HAP-1 (cell line): ENCODE results near the gene SLC25A5.
"Not testable (repeated sequence)": the region's sequence is repeated elsewhere in the genome, so short reads cannot be mapped to it uniquely, and the experiment has no call there.

Experiments used
- DNase-seq, 2 experiments: peaks; one replicate each; pipeline ENCODE4 v3.0.0-alpha.2; 2016 to 2020; ENCODE audit warnings: low spot score in 2 of 2
- H3K27me3 ChIP-seq: fragments of 250-450 bp; sonication (Bioruptor Pico); 2 replicates; pipeline ENCODE4 v1.5.1; 2020; ENCODE audit warnings: low read depth, mild to moderate bottlenecking, moderate library complexity
- H3K36me3 ChIP-seq: fragments of 250-450 bp; sonication (Bioruptor Pico); replicated peaks from 2 replicates; pipeline ENCODE4 v1.5.1; 2020; ENCODE audit warnings: mild to moderate bottlenecking
- H3K4me1 ChIP-seq: fragments of 250-450 bp; sonication (Bioruptor Pico); 2 replicates; pipeline ENCODE4 v1.5.1; 2020; ENCODE audit warnings: mild to moderate bottlenecking
- H3K4me3 ChIP-seq: fragments of 250-450 bp; sonication (Bioruptor Pico); 2 replicates; pipeline ENCODE4 v1.5.1; 2020; ENCODE audit warnings: mild to moderate bottlenecking, moderate library complexity
- H3K9me3 ChIP-seq: fragments of 250-450 bp; sonication (Bioruptor Pico); 2 replicates; pipeline ENCODE4 v1.5.1; 2020; ENCODE audit warnings: mild to moderate bottlenecking, moderate library complexity
- in situ Hi-C: fragments of 300-500 bp; cut with MboI; formaldehyde crosslinking; loops from 3 replicates; pipeline ENCODE4 v1.14.3; 2020; ENCODE audit warnings: low sequenced_read_pairs, inconsistent platforms, mixed read lengths

Gene SLC25A5

DNA sequence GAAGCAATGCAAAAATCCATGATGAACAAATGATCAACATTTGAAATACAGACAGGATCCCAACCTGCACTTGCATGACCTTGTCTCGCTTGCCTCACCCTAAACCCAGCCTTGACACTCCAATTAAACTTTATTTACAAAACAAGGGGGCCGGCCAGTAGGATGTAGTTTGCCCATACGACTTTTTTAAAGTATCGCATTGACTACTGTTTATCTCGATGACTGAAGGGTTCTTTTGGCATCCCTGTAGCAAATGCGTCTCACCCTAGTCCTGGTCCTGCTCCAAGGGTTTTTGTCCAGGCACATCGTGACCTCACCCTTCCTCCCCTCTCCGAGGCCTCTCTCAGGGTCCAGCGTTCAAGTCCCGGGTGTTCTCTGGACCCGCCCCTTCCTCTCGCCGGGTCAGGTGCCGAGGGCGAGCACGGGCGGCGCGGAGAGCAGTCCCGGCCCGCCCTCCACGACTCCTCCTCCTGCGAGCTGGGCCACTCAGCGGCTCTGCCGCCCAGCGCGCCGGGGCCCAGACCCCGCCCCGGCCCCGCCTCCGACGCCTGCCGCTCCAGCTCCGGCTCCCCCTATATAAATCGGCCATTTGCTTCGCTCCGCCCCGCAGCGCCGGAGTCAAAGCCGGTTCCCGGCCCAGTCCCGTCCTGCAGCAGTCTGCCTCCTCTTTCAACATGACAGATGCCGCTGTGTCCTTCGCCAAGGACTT is at the start of gene SLC25A5:
Gene SLC25A5 (plus strand): TSS at position 603 of the 709 bp plus-strand sequence. CDS start 72 bp downstream, at position 675.
- H3K4me3 ChIP-seq: peak within 1 kb of the TSS; percentile 95
- peaks cover 13% of the 10 kb centered on the region for H3K4me1 ChIP-seq
- H3K36me3 ChIP-seq: peaks cover 34% of the 10 kb centered on the region
- no peaks in the 10 kb centered on the region for H3K27me3 ChIP-seq
- in situ Hi-C loops: no loop called here
- peak; percentile 89 to 96 for DNase-seq
- no peaks in the 10 kb centered on the region for H3K9me3 ChIP-seq

DNA sequence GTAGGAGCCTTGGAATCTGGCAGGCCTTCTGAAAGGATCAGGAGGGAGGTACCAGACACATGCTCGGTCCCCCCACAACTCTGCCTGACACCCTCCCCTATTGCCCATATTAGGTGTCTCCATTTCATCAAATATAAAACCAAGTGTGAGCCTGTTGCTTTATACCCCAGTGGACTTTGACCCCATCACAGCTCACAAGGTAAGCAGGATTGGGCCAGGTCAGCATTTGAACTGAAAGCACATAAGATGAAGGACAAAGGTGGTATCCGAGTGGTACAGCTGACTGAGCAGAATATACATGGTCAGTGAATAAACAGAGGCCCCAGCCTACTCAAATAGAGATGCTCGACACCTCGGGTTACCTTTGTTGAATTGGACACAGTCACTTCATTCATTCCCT is 49.1 kb upstream of the SLC25A5 start:
- no peaks in the 10 kb centered on the region for H3K9me3 ChIP-seq
- in situ Hi-C loops: no loop called here
- H3K36me3 ChIP-seq: peaks cover 17% of the 10 kb centered on the region
- H3K4me1 ChIP-seq: peaks cover 14% of the 10 kb centered on the region
- no peak for DNase-seq
- H3K27me3 ChIP-seq: no peaks in the 10 kb centered on the region
- H3K4me3 ChIP-seq: no peak overlapping the region

DNA sequence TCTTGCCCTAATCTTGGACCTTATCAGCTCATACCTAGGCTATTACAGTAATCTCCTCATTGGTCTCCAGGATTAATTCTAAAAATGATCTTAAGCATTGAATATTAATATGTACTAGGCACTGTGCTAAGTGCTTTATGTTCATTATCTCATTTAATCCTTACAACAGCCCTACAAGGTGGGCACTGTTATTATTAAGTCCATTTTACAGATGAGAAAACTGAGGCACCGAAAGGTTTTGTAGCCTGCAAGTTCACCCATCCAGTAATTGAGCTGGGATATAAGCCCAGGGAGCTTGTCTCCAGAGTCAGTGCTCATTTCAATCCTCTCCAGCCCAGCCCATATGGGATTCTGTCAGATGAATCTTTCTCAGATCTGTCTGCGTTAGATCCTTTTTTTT is 48.3 kb upstream of the SLC25A5 start:
- Histone ChIP-seq H3K4me3 (no peak overlapping the region), H3K36me3 (peaks cover 15% of the 10 kb centered on the region), H3K4me1 (peaks cover 14% of the 10 kb centered on the region), H3K9me3 (no peaks in the 10 kb centered on the region), H3K27me3 (no peaks in the 10 kb centered on the region)
- no peak for DNase-seq
- in situ Hi-C loops: no loop called here

DNA sequence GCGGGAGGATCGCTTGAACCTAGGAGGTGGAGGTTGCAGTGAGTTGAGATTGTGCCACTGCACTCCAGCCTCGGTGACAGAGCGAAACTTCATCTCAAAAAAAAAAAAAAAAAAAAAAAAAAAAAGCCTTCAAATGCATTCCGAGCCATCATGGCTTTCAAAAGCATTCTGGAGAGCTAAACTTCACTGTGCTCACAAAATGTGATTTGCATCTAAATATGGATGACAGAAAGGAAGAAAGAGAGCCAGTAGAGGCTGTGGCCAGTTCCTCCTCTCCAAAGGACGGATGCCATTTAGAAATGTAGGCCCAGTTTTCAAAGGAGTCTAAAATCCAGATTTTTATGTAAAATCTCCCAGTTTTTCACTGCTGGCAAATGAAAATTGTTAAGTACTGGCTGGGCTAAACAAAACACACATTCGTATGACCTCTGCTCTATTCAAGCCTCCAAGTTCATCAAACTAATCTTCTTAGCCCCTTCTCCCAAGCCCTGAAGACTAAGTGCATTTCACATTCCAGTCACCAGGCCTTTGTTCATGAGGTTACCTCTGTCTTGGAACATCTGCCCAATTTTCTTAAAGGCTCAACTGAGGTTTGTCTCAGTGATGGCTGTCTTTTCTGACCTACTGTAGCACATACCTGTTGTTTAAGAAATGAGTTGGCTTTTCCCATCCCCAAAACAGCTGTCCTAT is 47.1 kb upstream of the SLC25A5 start:
- Histone ChIP-seq H3K4me3 (no peak overlapping the region), H3K9me3 (no peaks in the 10 kb centered on the region), H3K36me3 (peaks cover 15% of the 10 kb centered on the region), H3K27me3 (no peaks in the 10 kb centered on the region), H3K4me1 (peaks cover 14% of the 10 kb centered on the region)
- peak; percentile 52 to 71 for DNase-seq
- in situ Hi-C loops: no loop called here

DNA sequence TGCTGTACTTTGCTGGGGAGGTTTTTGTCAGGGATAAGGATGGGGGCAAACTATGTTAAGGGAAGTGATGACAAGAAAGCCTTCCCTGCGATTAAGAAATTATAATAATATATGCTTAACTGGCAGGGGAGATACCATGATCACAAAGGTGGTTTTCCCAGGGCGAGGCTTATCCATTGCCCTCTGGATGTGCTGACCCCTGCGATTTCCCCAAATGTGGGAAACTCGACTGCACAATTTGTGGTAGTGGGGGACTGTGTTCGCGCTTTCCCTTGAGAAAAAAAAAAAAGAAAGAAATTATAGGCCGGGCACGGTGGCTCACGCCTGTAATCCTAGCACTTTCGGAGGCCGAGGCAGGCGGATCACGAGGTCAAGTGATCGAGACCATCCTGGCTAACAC is 44.6 kb upstream of the SLC25A5 start:
- no peaks in the 10 kb centered on the region for H3K27me3 ChIP-seq
- peaks cover 14% of the 10 kb centered on the region for H3K4me1 ChIP-seq
- no peak overlapping the region for H3K4me3 ChIP-seq
- H3K36me3 ChIP-seq: peaks cover 15% of the 10 kb centered on the region
- in situ Hi-C loops: no loop called here
- H3K9me3 ChIP-seq: no peaks in the 10 kb centered on the region
- no peak for DNase-seq

DNA sequence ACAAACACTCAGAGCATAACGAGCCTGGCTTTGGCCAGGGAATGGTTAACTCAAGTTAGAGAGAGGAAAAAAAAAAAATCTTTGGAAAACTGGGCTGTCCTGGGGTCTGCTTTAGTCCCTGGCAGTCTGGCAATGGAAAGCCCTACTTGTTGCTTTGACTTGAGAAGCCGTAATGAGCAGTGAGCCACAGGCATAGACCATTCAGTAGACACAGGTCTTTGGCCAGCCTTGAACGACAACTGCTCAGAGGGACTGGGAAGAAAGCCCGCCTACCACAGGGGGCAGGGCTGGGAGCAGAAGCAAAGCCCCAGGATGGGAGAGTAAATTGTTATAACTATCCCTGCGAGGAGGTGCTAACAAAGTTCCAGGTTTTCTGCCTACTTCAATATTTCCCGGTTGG is 43.2 kb upstream of the SLC25A5 start:
- no peak overlapping the region for H3K4me3 ChIP-seq
- peaks cover 19% of the 10 kb centered on the region for H3K4me1 ChIP-seq
- peaks cover 11% of the 10 kb centered on the region for H3K36me3 ChIP-seq
- H3K27me3 ChIP-seq: no peaks in the 10 kb centered on the region
- in situ Hi-C loops: no loop called here
- no peaks in the 10 kb centered on the region for H3K9me3 ChIP-seq
- DNase-seq: no peak

DNA sequence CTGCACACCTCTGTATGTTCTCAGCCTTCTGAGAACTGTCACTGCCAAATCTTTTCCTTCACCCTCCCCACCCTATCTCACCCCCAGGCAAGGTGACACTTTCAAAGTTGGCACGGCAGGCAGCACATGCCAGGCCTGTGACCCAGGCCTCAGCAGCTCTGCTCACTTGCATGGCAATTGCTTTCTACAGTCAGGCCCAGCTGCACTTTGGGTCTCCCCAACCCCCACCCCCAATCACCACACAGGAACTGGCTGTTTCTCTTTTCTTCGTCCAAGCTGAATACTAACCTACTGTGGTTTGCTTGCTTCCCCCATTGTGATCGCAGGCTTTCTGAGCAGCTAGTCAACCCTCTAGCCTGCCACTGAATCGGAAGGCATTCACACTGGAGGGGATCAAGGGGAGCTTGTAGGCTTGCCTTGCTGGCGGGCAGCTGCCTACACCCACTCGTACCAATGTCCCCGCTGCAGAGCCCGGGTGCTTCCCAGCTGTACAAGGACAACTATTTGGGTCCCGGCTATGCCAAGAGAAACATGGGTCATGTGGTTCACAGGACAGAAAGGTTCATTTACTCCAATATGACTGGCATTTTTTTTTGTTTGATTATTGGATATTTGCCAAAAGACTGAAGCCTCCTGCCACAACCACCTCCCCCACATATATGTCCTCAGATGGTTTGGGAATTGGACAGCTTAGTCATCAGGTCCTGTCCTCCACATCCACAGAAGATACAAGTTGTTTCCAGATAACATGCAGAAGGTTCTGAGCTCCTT is 41.0 kb upstream of the SLC25A5 start:
- Histone ChIP-seq H3K4me3 (no peak overlapping the region), H3K4me1 (peaks cover 5% of the 10 kb centered on the region; the same call in 1 of the 2 replicates), H3K36me3 (peaks cover 10% of the 10 kb centered on the region), H3K9me3 (no peaks in the 10 kb centered on the region), H3K27me3 (no peaks in the 10 kb centered on the region)
- no peak for DNase-seq
- in situ Hi-C loops: no loop called here

DNA sequence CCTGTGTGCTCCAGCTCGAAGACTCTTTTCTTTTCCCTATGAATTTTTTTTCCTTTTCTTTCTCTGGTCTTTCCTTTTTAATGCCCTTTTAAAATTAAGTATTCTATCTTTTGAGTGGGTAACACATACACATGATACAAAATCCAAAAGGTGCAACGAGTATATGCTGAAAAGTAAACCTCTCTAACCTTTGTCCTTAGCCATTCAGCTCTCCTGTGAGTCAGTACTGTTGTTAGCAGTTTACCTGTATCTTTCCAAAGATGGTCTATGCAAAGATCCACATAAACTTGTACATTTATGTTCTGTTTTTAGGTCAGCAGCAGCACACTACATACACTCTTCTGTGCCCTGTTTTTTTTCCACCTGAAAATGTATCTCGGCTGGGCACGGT is 40.5 kb upstream of the SLC25A5 start:
- Histone ChIP-seq H3K4me3 (no peak overlapping the region), H3K36me3 (peaks cover 6% of the 10 kb centered on the region), H3K27me3 (no peaks in the 10 kb centered on the region), H3K9me3 (no peaks in the 10 kb centered on the region), H3K4me1 (peaks cover 5% of the 10 kb centered on the region; the same call in 1 of the 2 replicates)
- no peak for DNase-seq
- in situ Hi-C loops: no loop called here

DNA sequence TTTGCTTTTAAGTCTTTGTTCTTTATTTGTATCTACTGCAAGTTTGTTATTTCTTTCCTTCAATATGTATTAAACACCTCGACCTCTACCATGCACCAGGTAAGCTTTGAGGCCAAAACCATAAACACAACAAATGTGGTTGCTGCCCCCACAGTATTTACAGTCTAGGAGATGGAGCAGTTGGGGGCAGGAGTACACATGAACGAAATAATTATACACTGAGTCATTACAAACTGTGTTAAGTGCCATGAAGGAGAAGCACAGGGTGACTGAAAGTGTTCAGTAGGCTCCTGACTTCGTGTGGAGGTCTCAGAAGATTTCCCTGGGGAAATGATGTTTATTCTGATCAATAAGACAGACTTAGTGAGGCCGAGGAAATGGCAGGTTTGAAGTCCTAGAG is 38.8 kb upstream of the SLC25A5 start:
- Histone ChIP-seq H3K9me3 (no peaks in the 10 kb centered on the region), H3K36me3 (peaks cover 4% of the 10 kb centered on the region), H3K4me1 (peaks cover 5% of the 10 kb centered on the region; the same call in 1 of the 2 replicates), H3K27me3 (no peaks in the 10 kb centered on the region), H3K4me3 (no peak overlapping the region)
- no peak for DNase-seq
- in situ Hi-C loops: no loop called here

DNA sequence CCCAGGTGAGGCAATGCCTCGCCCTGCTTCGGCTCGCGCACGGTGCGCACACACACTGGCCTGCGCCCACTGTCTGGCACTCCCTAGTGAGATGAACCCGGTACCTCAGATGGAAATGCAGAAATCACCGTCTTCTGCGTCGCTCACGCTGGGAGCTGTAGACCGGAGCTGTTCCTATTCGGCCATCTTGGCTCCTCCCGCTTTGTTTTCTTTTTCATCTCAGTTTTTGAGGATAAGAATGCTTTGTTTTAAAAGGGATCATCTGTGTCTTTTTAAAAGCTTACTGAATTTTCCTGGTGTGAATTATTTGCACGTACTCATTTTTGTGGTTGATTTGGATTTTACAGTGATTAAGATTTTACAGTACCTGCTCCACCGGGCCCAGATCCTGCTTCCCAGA is 26.9 kb upstream of the SLC25A5 start:
- H3K4me3 ChIP-seq, DNase-seq, H3K4me1 ChIP-seq, H3K36me3 ChIP-seq, in situ Hi-C loops, H3K27me3 ChIP-seq, H3K9me3 ChIP-seq: not testable (repeated sequence)

DNA sequence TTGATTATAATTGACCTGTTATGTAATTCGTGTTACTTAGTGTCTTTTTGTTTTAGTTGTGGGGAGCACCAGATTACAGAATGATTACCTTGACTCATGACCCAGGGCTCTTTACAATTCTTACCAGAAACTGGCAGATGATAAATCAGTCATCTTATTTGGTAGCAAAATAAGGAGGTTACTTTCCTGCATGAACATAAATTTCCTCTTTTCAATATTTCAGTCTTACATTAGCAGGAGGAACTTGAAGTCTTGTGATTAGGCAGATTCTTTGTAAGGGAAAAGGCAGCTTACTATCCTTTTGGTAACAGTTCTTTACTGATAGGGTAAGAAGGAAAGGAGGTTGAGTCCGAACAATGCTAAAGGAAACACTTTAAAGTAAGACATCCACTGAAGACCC is 26.0 kb upstream of the SLC25A5 start:
- Histone ChIP-seq H3K36me3 (no peaks in the 10 kb centered on the region), H3K9me3 (no peaks in the 10 kb centered on the region), H3K4me3 (no peak overlapping the region), H3K27me3 (no peaks in the 10 kb centered on the region), H3K4me1 (no peaks in the 10 kb centered on the region)
- in situ Hi-C loops: no loop called here
- DNase-seq: no peak

DNA sequence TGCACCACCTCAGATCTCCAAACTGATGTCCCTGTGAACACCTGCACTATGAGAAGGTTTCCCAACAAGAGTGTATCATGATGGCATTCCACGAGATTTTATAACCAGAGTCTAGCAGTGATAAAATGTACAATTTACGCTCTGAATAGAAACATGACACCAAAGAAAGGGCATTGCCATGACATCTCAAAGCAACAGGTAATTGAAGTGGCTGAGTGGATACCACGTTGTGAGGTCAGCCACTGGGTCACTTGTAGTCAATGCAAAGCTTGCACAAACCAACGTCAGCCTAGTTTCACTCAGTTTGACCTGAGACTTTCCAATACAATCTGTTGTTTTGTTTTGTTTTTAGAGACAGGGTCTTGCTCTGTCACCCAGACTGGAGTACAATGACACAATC is 15.0 kb upstream of the SLC25A5 start:
- H3K9me3 ChIP-seq: no peaks in the 10 kb centered on the region
- in situ Hi-C loops: no loop called here

DNA sequence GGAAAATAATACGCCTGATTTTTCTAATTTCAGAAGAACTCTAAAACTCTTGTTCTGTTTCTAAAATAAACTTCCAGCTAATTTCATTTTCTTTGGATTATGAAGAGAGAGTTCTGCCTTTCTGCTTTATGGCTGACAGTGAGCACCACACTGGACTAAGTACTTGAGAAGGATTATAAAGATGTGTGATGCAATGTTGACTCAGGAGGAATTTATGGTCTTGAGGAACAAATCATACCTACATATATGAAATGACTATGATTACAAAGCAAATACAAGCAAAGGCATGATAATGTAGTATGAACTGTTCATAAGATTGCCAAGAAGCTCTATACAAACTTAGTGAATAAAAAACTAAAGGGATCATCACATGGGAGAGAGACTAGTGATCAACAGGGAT is 13.0 kb upstream of the SLC25A5 start:
- H3K4me3 ChIP-seq: no peak overlapping the region
- no peak for DNase-seq
- in situ Hi-C loops: no loop called here
- peaks cover 8% of the 10 kb centered on the region for H3K36me3 ChIP-seq
- H3K9me3 ChIP-seq: no peaks in the 10 kb centered on the region
- H3K27me3 ChIP-seq: no peaks in the 10 kb centered on the region
- H3K4me1 ChIP-seq: peaks cover 8% of the 10 kb centered on the region

More for the DNA sequence above, 15.0 kb upstream of the SLC25A5 start:
- no peaks in the 10 kb centered on the region for H3K4me1 ChIP-seq
- DNase-seq: no peak
- no peaks in the 10 kb centered on the region for H3K27me3 ChIP-seq
- H3K4me3 ChIP-seq: no peak overlapping the region
- H3K36me3 ChIP-seq: peaks cover 8% of the 10 kb centered on the region

DNA sequence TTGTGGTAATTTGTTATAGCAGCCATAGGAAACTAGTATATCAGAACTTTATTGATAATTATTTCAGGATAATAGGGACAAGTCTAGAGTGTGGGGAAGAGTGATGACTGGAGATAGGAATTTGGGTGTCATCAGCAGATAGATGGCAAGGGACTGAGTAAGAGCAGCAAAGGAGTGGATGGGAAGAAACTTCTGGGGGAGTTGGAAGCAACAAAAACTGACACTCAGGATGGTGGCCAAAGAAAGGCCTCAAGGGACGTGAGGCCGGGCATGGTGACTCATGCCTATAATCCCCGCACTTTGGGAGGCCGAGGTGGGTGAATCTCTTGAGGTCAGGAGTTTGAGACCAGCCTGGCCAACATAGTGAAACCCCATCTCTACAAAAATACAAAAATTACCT is 9.1 kb upstream of the SLC25A5 start:
- Histone ChIP-seq H3K27me3 (no peaks in the 10 kb centered on the region), H3K4me1 (peaks cover 8% of the 10 kb centered on the region), H3K9me3 (no peaks in the 10 kb centered on the region), H3K4me3 (no peak overlapping the region), H3K36me3 (no peaks in the 10 kb centered on the region; the same call in 1 of the 2 replicates)
- DNase-seq: no peak
- in situ Hi-C loops: no loop called here
